Aorta (tissue), 5 donors: Measurements from ENCODE around the gene PLCD4. TPM values are rescaled to one million over a fixed set of nuclear protein-coding genes. Genes with fewer than 3 reads are reported as not detected.

ENCODE experiments used
- ATAC-seq: fragments of 200-7000 bp; cut with Tn5 transposase; one replicate; pipeline ENCODE4 v1.9.1; 2022; ENCODE audit warnings: moderate library complexity; ENCODE audit not compliant: low FRiP score
- DNase-seq, 2 donors: peaks; one replicate each; pipeline ENCODE4 v3.0.0-alpha.2; 2020
- H3K27ac ChIP-seq, 2 donors: one replicate each; pipeline ENCODE4 v1.5.1; 2013; ENCODE audit warnings: low read length in 2 of 2, mild to moderate bottlenecking in 2 of 2, moderate library complexity in 2 of 2, control low read depth in 1 of 2, inconsistent platforms in 1 of 2, low read depth in 1 of 2
- H3K27me3 ChIP-seq, 2 donors: one replicate each; pipeline ENCODE4 v1.6.1; 2013; ENCODE audit warnings: control low read depth in 1 of 2, low read length in 1 of 2, mild to moderate bottlenecking in 1 of 2, moderate library complexity in 1 of 2; ENCODE audit not compliant: insufficient read depth in 2 of 2, control insufficient read depth in 1 of 2
- H3K36me3 ChIP-seq, 2 donors: one replicate each; pipeline ENCODE4 v1.6.1; 2013; ENCODE audit warnings: control low read depth in 1 of 2, low read length in 1 of 2, mild to moderate bottlenecking in 1 of 2; ENCODE audit not compliant: insufficient read depth in 2 of 2, control insufficient read depth in 1 of 2
- H3K4me1 ChIP-seq, 2 donors: one replicate each; pipeline ENCODE4 v1.6.1; 2013; ENCODE audit warnings: low read length in 2 of 2, control low read depth in 1 of 2, mild to moderate bottlenecking in 1 of 2, moderate library complexity in 1 of 2; ENCODE audit not compliant: insufficient read depth in 2 of 2, control insufficient read depth in 1 of 2
- H3K4me3 ChIP-seq, 2 donors: one replicate each; pipeline ENCODE4 v1.5.1; 2013; ENCODE audit warnings: low read length in 2 of 2, control low read depth in 1 of 2, mild to moderate bottlenecking in 1 of 2
- H3K9me3 ChIP-seq: one replicate; pipeline ENCODE4 v1.6.1; 2013; ENCODE audit warnings: mild to moderate bottlenecking, low read length; ENCODE audit not compliant: control insufficient read depth
- WGBS, 2 donors: extraction: QIAGEN DNeasy Blood & Tissue Kit; methylation state at CpG; one replicate each; pipeline ENCODE4 v1.1.7; 2013; 5-methylcytosine and 5-hydroxymethylcytosine counted together
- intact Hi-C, 2 donors: fragments of 100-400 bp; cut with DNase I; formaldehyde crosslinking; loops; one replicate each; pipeline versions ENCODE4 v1.14.2 to v1.15.0; 2022
- polyA plus RNA-seq, 2 donors: library from polyadenylated mRNA; stranded (reverse); fragments of 200-250 nt; gene quantifications; one replicate each; pipeline ENCODE4 v1.2.3, GENCODE V29; 2013
- total RNA-seq, 2 donors: library from RNA; stranded (reverse); fragmentation: NEBNext Ultra II Directional; extraction: Animal tissue kit (Norgen Biotek cat#: 25700); gene quantifications; one replicate each; pipeline ENCODE4 v1.2.1, GENCODE V29; 2021
- donor health status: healthy with polysubstance abuse.
- donor health status: Bipolar disorder and iron deficiency.
- donor health status: DM: no; HTN: no; CAD: no.
- donor health status: DM: no; HTN: no; CAD: no.
- donor health status: DM: yes; HTN: yes; CAD: no.

Gene PLCD4
- total and polyA plus RNA-seq, 4 donors, result 0.25 to 5.3 (median 1.4) TPM

DNA sequence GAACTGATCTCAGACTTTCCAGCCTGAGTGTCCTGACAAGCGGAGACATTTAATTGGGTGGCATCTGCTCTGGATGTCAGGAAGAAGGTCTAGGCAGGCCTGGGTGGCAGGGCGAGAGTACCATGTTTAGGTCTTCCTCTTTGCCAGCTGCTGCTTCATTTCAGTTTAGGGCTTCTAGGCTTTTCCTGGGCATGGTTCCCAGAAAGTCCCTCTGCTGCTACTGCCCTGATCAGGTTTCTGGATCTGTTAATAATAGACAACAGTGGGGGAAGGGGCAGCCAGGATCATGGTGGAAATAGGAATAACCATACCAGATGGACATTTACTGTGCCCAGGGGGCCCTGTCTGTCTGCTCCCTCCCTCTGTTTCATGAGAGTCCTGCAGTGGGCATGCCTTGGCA, 2.3 kb upstream of the PLCD4 start:
- ATAC-seq, result no peak
- intact Hi-C loops, result no loop called here
- H3K27ac ChIP-seq, result no peak overlapping the region

DNA sequence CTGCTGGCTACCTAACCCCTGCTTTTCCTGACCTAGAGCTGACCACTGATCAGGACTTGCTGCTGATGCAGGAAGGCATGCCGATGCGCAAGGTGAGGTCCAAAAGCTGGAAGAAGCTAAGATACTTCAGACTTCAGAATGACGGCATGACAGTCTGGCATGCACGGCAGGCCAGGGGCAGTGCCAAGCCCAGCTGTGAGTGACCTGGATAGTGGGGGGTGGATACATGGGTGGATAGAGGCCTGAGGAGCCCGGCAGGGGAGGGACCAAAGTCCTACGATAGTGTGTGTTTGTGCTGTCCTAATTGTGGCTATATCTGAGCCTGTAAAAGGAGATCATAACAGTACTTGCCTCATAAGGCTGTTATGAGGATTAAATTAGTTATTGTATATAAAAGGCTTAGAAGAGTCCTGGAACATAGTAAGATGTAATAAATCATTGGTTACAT, 8.2 kb downstream of the PLCD4 start:
- Histone ChIP-seq H3K9me3 (no peaks in the 10 kb centered on the region), H3K27me3 (no peaks in the 10 kb centered on the region), H3K36me3 (no peaks in the 10 kb centered on the region), H3K4me1 (no peaks in the 10 kb centered on the region), H3K4me3 (no peak overlapping the region), H3K27ac (no peak overlapping the region)
- intact Hi-C loops, result no loop called here
- 73 to 75% methylated on average over 6 of the region's 6 CpGs for WGBS, 2 donors
- DNase-seq (no peak), ATAC-seq (no peak)

More for the DNA sequence above, 2.3 kb upstream of the PLCD4 start:
- Histone ChIP-seq H3K27me3 (no peaks in the 10 kb centered on the region), H3K4me1 (no peaks in the 10 kb centered on the region), H3K4me3 (no peak overlapping the region), H3K36me3 (no peaks in the 10 kb centered on the region), H3K9me3 (no peaks in the 10 kb centered on the region)
- 79 to 82% methylated on average over 2 of the region's 2 CpGs for WGBS, 2 donors
- DNase-seq, result no peak

DNA sequence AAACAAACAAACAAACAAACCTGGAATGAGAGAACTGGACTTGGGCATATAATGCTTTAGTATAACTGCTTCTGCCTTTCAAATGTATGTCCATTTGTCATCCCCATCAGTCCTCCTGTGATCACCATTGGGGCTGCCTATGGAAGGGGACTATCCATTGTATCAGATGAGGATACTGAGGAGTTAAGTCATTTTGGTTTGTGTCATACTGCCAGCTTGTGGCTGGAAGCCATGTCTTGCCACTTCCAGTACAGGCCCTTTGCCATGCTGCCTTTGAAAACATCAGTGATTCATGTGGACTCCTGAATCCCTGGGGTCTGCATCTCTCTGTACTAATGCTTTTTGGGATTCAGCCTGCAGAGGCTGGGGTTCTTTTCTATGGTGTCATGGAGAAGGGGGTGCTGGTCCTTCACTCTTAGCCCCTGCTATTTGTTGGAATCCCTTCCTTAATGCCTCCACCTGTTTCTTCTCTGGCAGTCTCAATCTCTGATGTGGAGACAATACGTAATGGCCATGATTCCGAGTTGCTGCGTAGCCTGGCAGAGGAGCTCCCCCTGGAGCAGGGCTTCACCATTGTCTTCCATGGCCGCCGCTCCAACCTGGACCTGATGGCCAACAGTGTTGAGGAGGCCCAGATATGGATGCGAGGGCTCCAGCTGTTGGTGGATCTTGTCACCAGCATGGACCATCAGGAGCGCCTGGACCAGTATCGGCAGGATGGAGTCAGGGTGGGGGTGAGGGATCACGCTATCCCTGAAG, 10.6 kb downstream of the PLCD4 start:
- H3K27ac ChIP-seq, result no peak overlapping the region
- H3K4me3 ChIP-seq, result no peak overlapping the region
- intact Hi-C loops, result no loop called here
- no peak for ATAC-seq
- H3K9me3 ChIP-seq, result no peaks in the 10 kb centered on the region
- no peaks in the 10 kb centered on the region for H3K4me1 ChIP-seq
- no peaks in the 10 kb centered on the region for H3K36me3 ChIP-seq
- no peaks in the 10 kb centered on the region for H3K27me3 ChIP-seq
- no peak for DNase-seq
- 88% methylated on average over 9 of the region's 9 CpGs for WGBS, 2 donors

DNA sequence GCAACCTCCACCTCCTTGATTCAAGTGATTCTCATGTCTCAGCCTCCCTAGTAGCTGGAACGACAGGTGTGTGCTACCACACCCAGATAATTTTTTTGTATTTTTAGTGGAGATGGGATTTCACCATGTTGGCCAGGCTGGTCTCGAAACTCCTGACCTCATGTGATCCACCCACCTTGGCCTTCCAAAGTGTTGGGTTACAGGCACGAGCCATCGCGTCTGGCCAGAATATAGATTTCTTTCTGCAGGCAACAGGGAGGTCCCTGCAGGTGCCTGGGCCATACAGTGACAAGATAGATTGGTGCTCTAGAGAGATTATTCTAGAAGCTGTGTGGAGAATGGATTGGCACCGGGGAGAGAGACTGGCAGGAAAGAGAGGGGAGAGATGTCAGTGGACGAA, 13.3 kb downstream of the PLCD4 start:
- intact Hi-C loops, result no loop called here

DNA sequence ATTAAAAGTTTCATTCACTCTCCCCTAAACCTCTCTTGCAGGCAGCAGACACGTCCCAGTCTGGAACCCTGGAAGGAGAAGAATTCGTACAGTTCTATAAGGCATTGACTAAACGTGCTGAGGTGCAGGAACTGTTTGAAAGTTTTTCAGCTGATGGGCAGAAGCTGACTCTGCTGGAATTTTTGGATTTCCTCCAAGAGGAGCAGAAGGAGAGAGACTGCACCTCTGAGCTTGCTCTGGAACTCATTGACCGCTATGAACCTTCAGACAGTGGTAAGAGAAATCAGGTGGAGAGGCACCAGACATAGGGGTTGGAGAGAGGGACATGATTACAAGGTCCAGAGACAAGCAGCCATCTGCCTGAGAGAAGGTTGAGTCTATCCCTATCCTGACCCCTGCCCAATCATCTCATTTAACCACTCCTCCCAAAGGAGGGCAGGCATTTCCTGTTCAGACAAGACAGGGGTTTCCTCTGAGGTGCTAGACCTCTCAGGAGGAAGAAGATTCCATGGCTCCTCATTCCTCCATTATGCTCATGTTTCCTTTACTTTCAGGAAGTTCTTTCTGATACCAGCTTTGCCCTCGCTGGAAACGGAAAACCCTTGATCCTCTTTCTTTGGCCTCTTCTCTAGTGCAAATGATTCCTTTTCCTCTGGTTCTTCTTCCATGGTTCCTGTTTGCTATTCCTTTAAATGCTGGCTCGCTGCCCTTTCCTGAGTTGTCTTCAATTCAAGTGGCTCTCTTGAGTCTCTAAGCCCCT, 15.1 kb downstream of the PLCD4 start:
- no peaks in the 10 kb centered on the region for H3K9me3 ChIP-seq
- no peaks in the 10 kb centered on the region for H3K27me3 ChIP-seq
- ATAC-seq (no peak), DNase-seq (no peak)
- H3K4me1 ChIP-seq, result no peaks in the 10 kb centered on the region
- no peaks in the 10 kb centered on the region for H3K36me3 ChIP-seq
- 69 to 71% methylated on average over 7 of the region's 7 CpGs for WGBS, 2 donors
- no peak overlapping the region for H3K4me3 ChIP-seq
- intact Hi-C loops, result no loop called here
- H3K27ac ChIP-seq, result no peak overlapping the region

More for the DNA sequence above, 13.3 kb downstream of the PLCD4 start:
- Histone ChIP-seq H3K27ac (no peak overlapping the region), H3K27me3 (no peaks in the 10 kb centered on the region), H3K36me3 (no peaks in the 10 kb centered on the region), H3K4me1 (no peaks in the 10 kb centered on the region), H3K4me3 (no peak overlapping the region), H3K9me3 (no peaks in the 10 kb centered on the region)
- 81 to 82% methylated on average over 7 of the region's 7 CpGs for WGBS, 2 donors
- no peak for DNase-seq
- ATAC-seq, result no peak

DNA sequence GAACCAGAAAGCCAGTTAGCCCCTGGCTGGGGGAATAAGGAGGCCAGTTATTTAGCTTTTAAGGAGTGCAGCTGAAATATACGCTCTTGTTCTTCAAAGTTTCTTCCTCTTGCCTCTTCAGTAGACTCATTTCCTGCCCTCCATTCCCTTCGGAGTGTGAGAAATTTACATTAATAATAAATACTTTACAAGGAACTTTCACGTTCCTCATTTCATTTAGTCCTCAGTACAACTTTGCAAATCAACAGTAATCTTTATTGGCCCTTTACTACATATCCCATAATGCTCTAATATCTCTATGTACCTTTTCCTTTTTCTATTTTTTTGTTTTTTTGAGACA, 15.6 kb downstream of the PLCD4 start:
- no peaks in the 10 kb centered on the region for H3K36me3 ChIP-seq
- ATAC-seq, result no peak
- no peaks in the 10 kb centered on the region for H3K27me3 ChIP-seq
- no peak for DNase-seq
- no peaks in the 10 kb centered on the region for H3K4me1 ChIP-seq
- no peak overlapping the region for H3K4me3 ChIP-seq
- whole genome bisulfite sequencing, 2 donors, result 55 to 77% methylated on average over 3 of the region's 3 CpGs
- intact Hi-C loops, result no loop called here
- no peak overlapping the region for H3K27ac ChIP-seq
- no peaks in the 10 kb centered on the region for H3K9me3 ChIP-seq

DNA sequence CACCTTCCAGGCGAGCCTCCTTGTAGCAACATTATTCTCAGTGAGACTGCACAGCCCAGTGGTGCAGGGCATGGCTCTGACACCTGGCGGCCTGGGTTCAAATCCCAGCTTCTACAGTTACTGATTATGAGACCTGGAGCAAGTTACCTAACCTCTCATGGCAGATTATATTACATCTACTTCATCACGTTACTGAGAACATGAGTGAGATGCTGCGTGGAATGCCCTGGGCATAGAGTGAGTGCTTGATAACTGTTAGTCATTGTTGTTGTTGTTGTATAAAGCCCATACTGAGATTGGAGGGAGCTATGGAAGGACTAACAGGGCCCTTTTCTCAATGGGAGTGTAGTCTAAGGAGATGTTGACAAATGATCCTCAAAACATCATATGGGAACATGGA, 18.7 kb downstream of the PLCD4 start:
- Histone ChIP-seq H3K4me1 (no peaks in the 10 kb centered on the region), H3K27me3 (no peaks in the 10 kb centered on the region), H3K9me3 (no peaks in the 10 kb centered on the region), H3K4me3 (no peak overlapping the region), H3K36me3 (no peaks in the 10 kb centered on the region), H3K27ac (no peak overlapping the region)
- intact Hi-C loops, result no loop called here
- 91 to 92% methylated on average over 4 of the region's 4 CpGs for WGBS, 2 donors
- ATAC-seq (no peak), DNase-seq (no peak)

DNA sequence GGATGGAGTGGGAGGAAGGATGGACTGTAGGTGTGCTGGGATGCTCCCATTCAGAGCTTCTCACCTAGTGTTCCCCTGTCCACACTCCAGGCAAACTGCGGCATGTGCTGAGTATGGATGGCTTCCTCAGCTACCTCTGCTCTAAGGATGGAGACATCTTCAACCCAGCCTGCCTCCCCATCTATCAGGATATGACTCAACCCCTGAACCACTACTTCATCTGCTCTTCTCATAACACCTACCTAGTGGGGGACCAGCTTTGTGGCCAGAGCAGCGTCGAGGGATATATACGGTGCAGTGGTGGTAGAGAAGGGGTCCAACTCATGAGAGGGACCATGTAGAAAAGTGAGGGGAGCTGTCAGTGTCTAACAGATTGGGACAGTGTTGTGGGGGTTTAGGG, 20.2 kb downstream of the PLCD4 start:
- H3K9me3 ChIP-seq, result no peaks in the 10 kb centered on the region
- WGBS, 2 donors, result 96 to 98% methylated on average over 4 of the region's 4 CpGs
- ATAC-seq (no peak), DNase-seq (no peak)
- intact Hi-C loops, result no loop called here
- H3K27ac ChIP-seq, result no peak overlapping the region
- H3K4me3 ChIP-seq, result no peak overlapping the region
- no peaks in the 10 kb centered on the region for H3K27me3 ChIP-seq
- no peaks in the 10 kb centered on the region for H3K36me3 ChIP-seq
- no peaks in the 10 kb centered on the region for H3K4me1 ChIP-seq

DNA sequence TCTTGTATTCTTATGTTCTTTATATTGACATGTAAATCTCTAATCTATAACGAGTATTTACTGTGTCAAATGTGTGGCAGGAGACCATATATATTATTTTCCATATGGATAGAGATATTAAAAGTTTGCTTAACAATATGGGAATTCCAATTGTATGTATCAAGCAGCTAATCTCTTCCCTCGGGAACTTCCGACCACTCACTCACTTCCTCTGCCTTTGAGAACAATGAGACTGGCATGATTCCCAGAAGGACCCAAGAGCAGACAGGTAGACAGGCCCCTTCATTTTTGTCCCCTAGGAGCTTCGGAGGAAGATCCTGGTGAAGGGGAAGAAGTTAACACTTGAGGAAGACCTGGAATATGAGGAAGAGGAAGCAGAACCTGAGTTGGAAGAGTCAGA, 24.1 kb downstream of the PLCD4 start:
- no peaks in the 10 kb centered on the region for H3K9me3 ChIP-seq
- no peak for DNase-seq
- WGBS, 2 donors, result 55 to 59% methylated on average over 4 of the region's 4 CpGs
- no peaks in the 10 kb centered on the region for H3K27me3 ChIP-seq
- no peaks in the 10 kb centered on the region for H3K4me1 ChIP-seq
- peaks cover 0 to 5% of the 10 kb centered on the region in 2 donors for H3K36me3 ChIP-seq
- no peak overlapping the region for H3K4me3 ChIP-seq
- H3K27ac ChIP-seq, result no peak overlapping the region
- ATAC-seq, result no peak
- intact Hi-C loops, result no loop called here
